Neural cell (in vitro differentiated cells): ENCODE data around the gene ATOH8. TPM values are rescaled to one million over a fixed set of nuclear protein-coding genes. Genes with fewer than 3 reads are reported as not detected.

Experiments used
- H2AFZ ChIP-seq: fragments of 200-600, 300-800 bp; sonication (generic), shearing (Covaris generic); 2 replicates; pipeline ENCODE4 v1.6.0; 2014; ENCODE audit warnings: low read depth, mild to moderate bottlenecking, antibody characterized with exemption, low read length, moderate library complexity
- H3F3A ChIP-seq: fragments of 200-600 bp; shearing (Covaris generic); 2 replicates; pipeline ENCODE4 v1.6.1; 2016; ENCODE audit warnings: mild to moderate bottlenecking, moderate library complexity, mixed read lengths, antibody characterized with exemption, low read length; ENCODE audit not compliant: insufficient read depth, poor library complexity, severe bottlenecking
- H3K27ac ChIP-seq: fragments of 200-600, 300-800 bp; sonication (generic), shearing (Covaris generic); 2 replicates; pipeline ENCODE4 v1.5.1; 2014; ENCODE audit warnings: mild to moderate bottlenecking, low read length, moderate library complexity
- H3K27me3 ChIP-seq: fragments of 300-800, 200-600 bp; sonication (generic), shearing (Covaris generic); 2 replicates; pipeline ENCODE4 v1.6.0; 2014; ENCODE audit warnings: mild to moderate bottlenecking, low read depth, low read length, moderate library complexity; ENCODE audit not compliant: insufficient read depth
- H3K36me3 ChIP-seq: fragments of 300-800, 200-600 bp; sonication (generic), shearing (Covaris generic); 2 replicates; pipeline ENCODE4 v1.5.1; 2014; ENCODE audit warnings: mild to moderate bottlenecking, antibody characterized with exemption, low read length, moderate library complexity; ENCODE audit not compliant: insufficient read depth
- H3K4me2 ChIP-seq: fragments of 300-800, 200-600 bp; sonication (generic), shearing (Covaris generic); 2 replicates; pipeline ENCODE4 v1.6.0; 2014; ENCODE audit warnings: mild to moderate bottlenecking, low read length
- H3K4me3 ChIP-seq: fragments of 300-800, 200-600 bp; sonication (generic), shearing (Covaris generic); 2 replicates; pipeline ENCODE4 v1.5.1; 2014; ENCODE audit warnings: mild to moderate bottlenecking, low read length, moderate library complexity
- H3K79me2 ChIP-seq: fragments of 200-600 bp; shearing (Covaris generic); replicated peaks from 2 replicates; pipeline ENCODE4 v1.6.0; 2014; ENCODE audit warnings: mild to moderate bottlenecking, low read length, moderate library complexity; ENCODE audit not compliant: insufficient read depth
- H3K9ac ChIP-seq: fragments of 300-800, 200-600 bp; sonication (generic), shearing (Covaris generic); 2 replicates; pipeline ENCODE4 v1.6.1; 2016; ENCODE audit warnings: mild to moderate bottlenecking, low read length, mixed read lengths
- H3K9me2 ChIP-seq: fragments of 200-600 bp; shearing (Covaris generic); 2 replicates; pipeline ENCODE4 v1.6.1; 2016; ENCODE audit warnings: mild to moderate bottlenecking, low read length, mixed read lengths; ENCODE audit not compliant: insufficient read depth
- H3K9me3 ChIP-seq: fragments of 200-600, 300-800 bp; sonication (generic), shearing (Covaris generic); 2 replicates; pipeline ENCODE4 v1.6.1; 2016; ENCODE audit warnings: mild to moderate bottlenecking, mixed run types, low read length, moderate library complexity, mixed read lengths
- H4K20me1 ChIP-seq: fragments of 200-600 bp; shearing (Covaris generic); 2 replicates; pipeline ENCODE4 v1.6.1; 2016; ENCODE audit warnings: mild to moderate bottlenecking, mixed run types; ENCODE audit not compliant: insufficient read depth
- EZH2 ChIP-seq: fragments of 200-600, 300-800 bp; shearing (Covaris generic), sonication (generic); IDR thresholded peaks from 2 replicates; pipeline ENCODE4 v1.6.1; 2014; ENCODE audit warnings: antibody characterized with exemption, low read length, borderline replicate concordance, mild to moderate bottlenecking; ENCODE audit not compliant: insufficient read depth, poor library complexity, severe bottlenecking
- MXI1 ChIP-seq: fragments of 450-650 bp; conservative IDR thresholded peaks from 2 replicates; pipeline ENCODE4 v1.6.1; 2014; ENCODE audit warnings: antibody characterized with exemption, mild to moderate bottlenecking; ENCODE audit not compliant: poor library complexity, severe bottlenecking
- RAD21 ChIP-seq: fragments of 450-650 bp; conservative IDR thresholded peaks from 2 replicates; pipeline ENCODE4 v1.6.1; 2014; ENCODE audit warnings: antibody characterized with exemption, mild to moderate bottlenecking, moderate library complexity
- TAF1 ChIP-seq: IDR thresholded peaks from 2 replicates; pipeline ENCODE4 v1.6.1; 2012; ENCODE audit warnings: low read depth
- polyA plus RNA-seq: library from polyadenylated mRNA; depleted of rRNA; stranded (reverse); fragments of >200 nt; gene quantifications from 2 replicates; pipeline ENCODE4 v1.2.3, GENCODE V29; 2014
- TF ChIP-seq, protein P1 (sequence below): IDR thresholded peaks from 2 replicates; pipeline ENCODE4 v1.6.1; 2012; ENCODE audit warnings: borderline replicate concordance
- TF ChIP-seq, protein P2 (sequence below): fragments of 450-650 bp; IDR thresholded peaks from 2 replicates; pipeline ENCODE4 v1.5.1; 2014; ENCODE audit warnings: antibody characterized with exemption, mild to moderate bottlenecking, moderate library complexity; ENCODE audit not compliant: poor library complexity, severe bottlenecking

The ATOH8 gene
- polyA plus RNA-seq, 1 donor from 2014 or later, result 1.6 TPM

DNA sequence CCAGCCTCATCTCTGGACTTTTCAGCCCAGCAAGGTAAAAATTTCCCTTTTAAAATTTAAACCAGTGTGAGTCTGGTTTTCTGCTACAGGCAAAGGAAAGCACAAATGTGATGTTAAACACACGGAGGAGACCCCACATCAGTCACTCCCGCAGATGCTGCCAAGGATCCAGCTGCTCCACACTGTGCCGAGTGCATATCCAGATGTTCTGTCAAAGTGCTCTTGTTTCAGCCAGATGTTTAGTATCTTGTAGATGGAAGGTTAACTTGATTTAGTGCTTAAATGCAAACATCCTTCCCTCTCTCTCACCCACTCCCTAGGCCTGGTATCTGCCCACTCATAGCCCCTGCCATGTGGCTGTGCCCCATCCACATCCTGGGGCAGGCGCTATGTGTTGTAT, 15.8 kb upstream of the ATOH8 start:
- no peak overlapping the region for H3K9ac ChIP-seq

DNA sequence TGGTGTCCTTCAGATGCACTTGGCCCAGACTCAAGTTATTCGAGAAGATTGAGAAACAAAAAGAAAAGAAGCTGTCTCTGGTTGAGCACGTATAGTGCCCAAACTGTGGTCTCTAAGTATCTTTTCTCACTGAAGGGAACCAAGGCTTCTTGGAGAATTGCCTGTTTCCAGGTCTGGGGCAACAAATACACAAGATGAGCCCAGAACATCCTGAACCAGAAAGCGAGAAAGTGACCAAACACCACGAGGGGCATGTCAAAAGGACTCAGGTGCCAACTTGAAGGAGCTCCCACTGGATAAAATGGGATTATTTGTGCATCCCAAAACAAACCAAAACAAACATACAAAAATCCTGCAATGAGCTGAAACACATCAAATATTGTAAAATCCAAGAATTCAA, 13.6 kb upstream of the ATOH8 start:
- Histone ChIP-seq H3K79me2 (no peaks in the 10 kb centered on the region), H4K20me1 (no peaks in the 10 kb centered on the region), H3K9me2 (no peaks in the 10 kb centered on the region), H3K27ac (no peak overlapping the region), H3K9ac (no peak overlapping the region), H3K4me2 (no peak overlapping the region), H3F3A (no peaks in the 10 kb centered on the region), H3K36me3 (no peaks in the 10 kb centered on the region), H3K9me3 (no peaks in the 10 kb centered on the region), H2AFZ (no peak overlapping the region), H3K4me3 (no peak overlapping the region), H3K27me3 (no peaks in the 10 kb centered on the region)
- TF ChIP-seq, protein P1, sequence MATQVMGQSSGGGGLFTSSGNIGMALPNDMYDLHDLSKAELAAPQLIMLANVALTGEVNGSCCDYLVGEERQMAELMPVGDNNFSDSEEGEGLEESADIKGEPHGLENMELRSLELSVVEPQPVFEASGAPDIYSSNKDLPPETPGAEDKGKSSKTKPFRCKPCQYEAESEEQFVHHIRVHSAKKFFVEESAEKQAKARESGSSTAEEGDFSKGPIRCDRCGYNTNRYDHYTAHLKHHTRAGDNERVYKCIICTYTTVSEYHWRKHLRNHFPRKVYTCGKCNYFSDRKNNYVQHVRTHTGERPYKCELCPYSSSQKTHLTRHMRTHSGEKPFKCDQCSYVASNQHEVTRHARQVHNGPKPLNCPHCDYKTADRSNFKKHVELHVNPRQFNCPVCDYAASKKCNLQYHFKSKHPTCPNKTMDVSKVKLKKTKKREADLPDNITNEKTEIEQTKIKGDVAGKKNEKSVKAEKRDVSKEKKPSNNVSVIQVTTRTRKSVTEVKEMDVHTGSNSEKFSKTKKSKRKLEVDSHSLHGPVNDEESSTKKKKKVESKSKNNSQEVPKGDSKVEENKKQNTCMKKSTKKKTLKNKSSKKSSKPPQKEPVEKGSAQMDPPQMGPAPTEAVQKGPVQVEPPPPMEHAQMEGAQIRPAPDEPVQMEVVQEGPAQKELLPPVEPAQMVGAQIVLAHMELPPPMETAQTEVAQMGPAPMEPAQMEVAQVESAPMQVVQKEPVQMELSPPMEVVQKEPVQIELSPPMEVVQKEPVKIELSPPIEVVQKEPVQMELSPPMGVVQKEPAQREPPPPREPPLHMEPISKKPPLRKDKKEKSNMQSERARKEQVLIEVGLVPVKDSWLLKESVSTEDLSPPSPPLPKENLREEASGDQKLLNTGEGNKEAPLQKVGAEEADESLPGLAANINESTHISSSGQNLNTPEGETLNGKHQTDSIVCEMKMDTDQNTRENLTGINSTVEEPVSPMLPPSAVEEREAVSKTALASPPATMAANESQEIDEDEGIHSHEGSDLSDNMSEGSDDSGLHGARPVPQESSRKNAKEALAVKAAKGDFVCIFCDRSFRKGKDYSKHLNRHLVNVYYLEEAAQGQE, result no peak

More for the DNA sequence above, 15.8 kb upstream of the ATOH8 start:
- H3F3A ChIP-seq, result no peaks in the 10 kb centered on the region
- H3K4me3 ChIP-seq, result no peak overlapping the region
- no peaks in the 10 kb centered on the region for H4K20me1 ChIP-seq
- H3K9me3 ChIP-seq, result no peaks in the 10 kb centered on the region
- no peak overlapping the region for H3K27ac ChIP-seq
- no peaks in the 10 kb centered on the region for H3K79me2 ChIP-seq
- H3K36me3 ChIP-seq, result no peaks in the 10 kb centered on the region
- no peak overlapping the region for H2AFZ ChIP-seq
- H3K4me2 ChIP-seq, result no peak overlapping the region
- no peaks in the 10 kb centered on the region for H3K27me3 ChIP-seq
- no peaks in the 10 kb centered on the region for H3K9me2 ChIP-seq
- TF ChIP-seq EZH2 (no peak), MXI1 (no peak), TAF1 (no peak)
- TF ChIP-seq, protein P2, sequence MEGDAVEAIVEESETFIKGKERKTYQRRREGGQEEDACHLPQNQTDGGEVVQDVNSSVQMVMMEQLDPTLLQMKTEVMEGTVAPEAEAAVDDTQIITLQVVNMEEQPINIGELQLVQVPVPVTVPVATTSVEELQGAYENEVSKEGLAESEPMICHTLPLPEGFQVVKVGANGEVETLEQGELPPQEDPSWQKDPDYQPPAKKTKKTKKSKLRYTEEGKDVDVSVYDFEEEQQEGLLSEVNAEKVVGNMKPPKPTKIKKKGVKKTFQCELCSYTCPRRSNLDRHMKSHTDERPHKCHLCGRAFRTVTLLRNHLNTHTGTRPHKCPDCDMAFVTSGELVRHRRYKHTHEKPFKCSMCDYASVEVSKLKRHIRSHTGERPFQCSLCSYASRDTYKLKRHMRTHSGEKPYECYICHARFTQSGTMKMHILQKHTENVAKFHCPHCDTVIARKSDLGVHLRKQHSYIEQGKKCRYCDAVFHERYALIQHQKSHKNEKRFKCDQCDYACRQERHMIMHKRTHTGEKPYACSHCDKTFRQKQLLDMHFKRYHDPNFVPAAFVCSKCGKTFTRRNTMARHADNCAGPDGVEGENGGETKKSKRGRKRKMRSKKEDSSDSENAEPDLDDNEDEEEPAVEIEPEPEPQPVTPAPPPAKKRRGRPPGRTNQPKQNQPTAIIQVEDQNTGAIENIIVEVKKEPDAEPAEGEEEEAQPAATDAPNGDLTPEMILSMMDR, result no peak

DNA sequence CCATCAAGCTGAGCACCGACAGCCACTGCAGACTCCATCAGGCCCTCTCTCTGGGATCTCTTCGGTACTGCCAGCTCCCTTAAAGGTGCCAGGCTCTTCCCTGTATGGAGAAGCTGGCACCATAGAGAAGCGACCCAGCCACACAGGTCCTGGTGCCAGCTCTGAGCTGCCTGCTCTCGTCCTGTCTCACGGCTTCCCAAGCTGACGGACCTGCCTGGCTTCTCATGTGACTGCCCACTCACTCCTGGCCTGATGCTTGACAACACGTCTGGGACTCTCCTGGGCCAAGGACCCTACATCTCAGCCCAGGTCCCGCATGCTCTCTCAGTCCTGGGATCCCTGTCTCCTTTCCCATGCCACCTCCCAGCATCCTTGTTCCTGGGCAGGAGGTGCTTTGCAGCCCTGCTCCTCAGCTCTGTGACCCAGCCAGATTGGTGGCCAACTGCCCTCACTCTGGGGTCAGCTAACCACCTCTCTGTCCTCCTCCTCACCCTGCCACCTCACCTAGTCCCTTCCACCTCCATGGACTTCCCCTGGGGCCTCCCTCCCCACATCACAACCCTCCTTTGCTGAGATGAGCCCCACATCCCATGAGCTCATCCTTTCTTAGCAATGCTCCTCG, 12.5 kb upstream of the ATOH8 start:
- Histone ChIP-seq H4K20me1 (no peaks in the 10 kb centered on the region), H3K9me3 (no peaks in the 10 kb centered on the region), H3K4me2 (no peak overlapping the region), H3K9ac (no peak overlapping the region), H3F3A (no peaks in the 10 kb centered on the region), H3K27ac (no peak overlapping the region), H2AFZ (no peak overlapping the region), H3K79me2 (no peaks in the 10 kb centered on the region), H3K27me3 (no peaks in the 10 kb centered on the region), H3K9me2 (no peaks in the 10 kb centered on the region), H3K36me3 (no peaks in the 10 kb centered on the region), H3K4me3 (no peak overlapping the region)
- TF ChIP-seq, protein P1, result no peak
- TF ChIP-seq TAF1, result no peak
- TF ChIP-seq RAD21, result no peak
- no peak for TF ChIP-seq MXI1
